HepG2 (cell line): ENCODE measurements around the gene WWC1. TPM values are rescaled to one million over a fixed set of nuclear protein-coding genes. Genes with fewer than 3 reads are reported as not detected.

Experiments used
- CBX2 ChIP-seq, 2 experiments: fragments of 200-600 bp in 1 of 2; sonication (generic); formaldehyde crosslinking in 1 of 2; IDR thresholded peaks; 2 replicates each; pipeline versions ENCODE4 v1.7.0 to v1.8.1; 2018 to 2022; ENCODE audit warnings: low read depth in 2 of 2, low read length in 1 of 2, mild to moderate bottlenecking in 1 of 2, missing genetic modification reagents in 1 of 2
- DNMT3B ChIP-seq: conservative IDR thresholded peaks from 2 replicates; pipeline ENCODE4 v1.6.1; 2016; ENCODE audit warnings: missing biosample characterization, control low read depth
- FOXA3 ChIP-seq: IDR thresholded peaks from 2 replicates; pipeline ENCODE4 v1.6.1; 2016; ENCODE audit warnings: missing genetic modification reagents, missing compliant biosample characterization
- FOXC1 ChIP-seq: sonication (generic); formaldehyde crosslinking; IDR thresholded peaks from 2 replicates; pipeline ENCODE4 v1.8.0; 2022; ENCODE audit warnings: mild to moderate bottlenecking, missing genetic modification reagents, borderline replicate concordance
- FOXO1 ChIP-seq: sonication (generic); formaldehyde crosslinking; IDR thresholded peaks from 2 replicates; pipeline ENCODE4 v1.4.0; 2020; ENCODE audit warnings: missing genetic modification reagents
- GABPB1 ChIP-seq: IDR thresholded peaks from 2 replicates; pipeline ENCODE4 v1.6.1; 2016; ENCODE audit warnings: mild to moderate bottlenecking, missing genetic modification reagents, moderate library complexity, missing compliant biosample characterization
- GLI4 ChIP-seq: sonication (generic); formaldehyde crosslinking; IDR thresholded peaks from 2 replicates; pipeline ENCODE4 v1.5.1; 2020; ENCODE audit warnings: missing genetic modification reagents, mild to moderate bottlenecking, moderate library complexity, borderline replicate concordance
- HES4 ChIP-seq: sonication (generic); formaldehyde crosslinking; IDR thresholded peaks from 2 replicates; pipeline ENCODE4 v1.9.0; 2021; ENCODE audit warnings: mild to moderate bottlenecking, missing genetic modification reagents, borderline replicate concordance
- KLF9 ChIP-seq: IDR thresholded peaks from 2 replicates; pipeline ENCODE4 v1.6.1; 2016; ENCODE audit warnings: low read depth
- LCORL ChIP-seq, 2 experiments: fragments of 450-650 bp in 1 of 2; sonication (generic) in 1 of 2; formaldehyde crosslinking in 1 of 2; IDR thresholded peaks; 2 replicates each; pipeline versions ENCODE4 v1.5.0 to v1.6.1; 2017 to 2020; ENCODE audit warnings: antibody characterized with exemption in 1 of 2, missing genetic modification reagents in 1 of 2
- MTA1 ChIP-seq: sonication (generic); formaldehyde crosslinking; IDR thresholded peaks from 2 replicates; pipeline ENCODE4 v1.4.0; 2020; ENCODE audit warnings: missing genetic modification reagents, mild to moderate bottlenecking, borderline replicate concordance
- NFE2 ChIP-seq: sonication (generic); formaldehyde crosslinking; IDR thresholded peaks from 2 replicates; pipeline ENCODE4 v1.4.0; 2020; ENCODE audit warnings: missing genetic modification reagents
- POLR2A ChIP-seq, 2 experiments: IDR thresholded peaks; 2 replicates each; pipeline ENCODE4 v1.6.1; 2011; ENCODE audit warnings: low read depth in 2 of 2, low read length in 2 of 2, mild to moderate bottlenecking in 1 of 2, moderate library complexity in 1 of 2; ENCODE audit not compliant: insufficient read depth in 1 of 2
- RAD51 ChIP-seq: fragments of 450-650 bp; IDR thresholded peaks from 2 replicates; pipeline ENCODE4 v1.6.1; 2016; ENCODE audit warnings: borderline replicate concordance
- RFXANK ChIP-seq: IDR thresholded peaks from 2 replicates; pipeline ENCODE4 v1.6.1; 2016
- RNF2 ChIP-seq: fragments of 450-650 bp; conservative IDR thresholded peaks from 2 replicates; pipeline ENCODE4 v1.6.1; 2016; ENCODE audit warnings: low read depth
- SAP130 ChIP-seq: IDR thresholded peaks from 2 replicates; pipeline ENCODE4 v1.6.1; 2016; ENCODE audit warnings: low read depth
- SMARCC2 ChIP-seq: fragments of 450-650 bp; IDR thresholded peaks from 2 replicates; pipeline ENCODE4 v1.6.1; 2017; ENCODE audit warnings: antibody characterized with exemption, mild to moderate bottlenecking
- SP140L ChIP-seq: sonication (generic); formaldehyde crosslinking; IDR thresholded peaks from 2 replicates; pipeline ENCODE4 v1.4.0; 2020; ENCODE audit warnings: missing genetic modification reagents, borderline replicate concordance
- TARDBP ChIP-seq: sonication (generic); formaldehyde crosslinking; IDR thresholded peaks from 2 replicates; pipeline ENCODE4 v1.8.0; 2022; ENCODE audit warnings: mild to moderate bottlenecking, missing genetic modification reagents
- THAP11 ChIP-seq: IDR thresholded peaks from 2 replicates; pipeline ENCODE4 v1.6.1; 2016; ENCODE audit warnings: missing biosample characterization, missing genetic modification reagents
- YEATS4 ChIP-seq: sonication (generic); formaldehyde crosslinking; IDR thresholded peaks from 2 replicates; pipeline ENCODE4 v1.4.0; 2020; ENCODE audit warnings: missing genetic modification reagents, borderline replicate concordance
- ZMYM4 ChIP-seq: sonication (generic); formaldehyde crosslinking; IDR thresholded peaks from 2 replicates; pipeline ENCODE4 v1.8.1; 2023; ENCODE audit warnings: mild to moderate bottlenecking, missing genetic modification reagents
- ZNF317 ChIP-seq: sonication (generic); formaldehyde crosslinking; IDR thresholded peaks from 2 replicates; pipeline ENCODE4 v1.5.0; 2020; ENCODE audit warnings: mild to moderate bottlenecking, missing genetic modification reagents
- ZNF34 ChIP-seq: sonication (generic); formaldehyde crosslinking; IDR thresholded peaks from 2 replicates; pipeline ENCODE4 v1.4.0; 2020; ENCODE audit warnings: mild to moderate bottlenecking, missing genetic modification reagents, borderline replicate concordance
- ZNF570 ChIP-seq: sonication (generic); formaldehyde crosslinking; IDR thresholded peaks from 2 replicates; pipeline ENCODE4 v1.4.0; 2020; ENCODE audit warnings: mild to moderate bottlenecking, missing genetic modification reagents, borderline replicate concordance
- ZNF883 ChIP-seq: sonication (generic); formaldehyde crosslinking; IDR thresholded peaks from 2 replicates; pipeline ENCODE4 v1.5.1; 2020; ENCODE audit warnings: mild to moderate bottlenecking, missing genetic modification reagents; ENCODE audit errors: not compliant biosample characterization
- polyA plus RNA-seq, 8 experiments: library from polyadenylated mRNA; depleted of rRNA in 3 of 8; stranded (reverse) in 7 of 8; unstranded in 1 of 8; fragments of >200 nt; fragmentation: Illumina TruSeq in 4 of 8; extraction: Trizol in 4 of 8; gene quantifications; 2 replicates each; pipeline versions ENCODE4 v1.2.1 to v1.2.3, GENCODE V29; 2011 to 2016; ENCODE audit warnings: low read depth in 4 of 8, missing spikeins in 1 of 8, mixed read lengths in 1 of 8; ENCODE audit not compliant: insufficient read depth in 1 of 8
- total RNA-seq, 5 experiments: library from RNA; depleted of rRNA; stranded (reverse); fragments of >200 nt; fragmentation: Illumina TruSeq; extraction: Trizol; gene quantifications; 2 replicates each; pipeline ENCODE4 v1.2.3, GENCODE V29; 2016; ENCODE audit warnings: low read depth in 1 of 5
- TF ChIP-seq, protein P1 (sequence below): IDR thresholded peaks from 2 replicates; pipeline ENCODE4 v1.6.1; 2018; ENCODE audit warnings: missing genetic modification reagents, mild to moderate bottlenecking, missing compliant biosample characterization
- TF ChIP-seq, protein P2 (sequence below): sonication (generic); formaldehyde crosslinking; IDR thresholded peaks from 2 replicates; pipeline ENCODE4 v1.4.0; 2020; ENCODE audit warnings: missing genetic modification reagents
- TF ChIP-seq, protein P3 (sequence below): conservative IDR thresholded peaks from 2 replicates; pipeline ENCODE4 v1.6.1; 2018; ENCODE audit warnings: missing genetic modification reagents

WWC1 gene
- total and polyA plus RNA-seq, 2 of the 13 experiments (the other 11 are each of a cell fraction or from before 2014, with no cell fraction given), result 8.3 to 17.9 TPM

DNA sequence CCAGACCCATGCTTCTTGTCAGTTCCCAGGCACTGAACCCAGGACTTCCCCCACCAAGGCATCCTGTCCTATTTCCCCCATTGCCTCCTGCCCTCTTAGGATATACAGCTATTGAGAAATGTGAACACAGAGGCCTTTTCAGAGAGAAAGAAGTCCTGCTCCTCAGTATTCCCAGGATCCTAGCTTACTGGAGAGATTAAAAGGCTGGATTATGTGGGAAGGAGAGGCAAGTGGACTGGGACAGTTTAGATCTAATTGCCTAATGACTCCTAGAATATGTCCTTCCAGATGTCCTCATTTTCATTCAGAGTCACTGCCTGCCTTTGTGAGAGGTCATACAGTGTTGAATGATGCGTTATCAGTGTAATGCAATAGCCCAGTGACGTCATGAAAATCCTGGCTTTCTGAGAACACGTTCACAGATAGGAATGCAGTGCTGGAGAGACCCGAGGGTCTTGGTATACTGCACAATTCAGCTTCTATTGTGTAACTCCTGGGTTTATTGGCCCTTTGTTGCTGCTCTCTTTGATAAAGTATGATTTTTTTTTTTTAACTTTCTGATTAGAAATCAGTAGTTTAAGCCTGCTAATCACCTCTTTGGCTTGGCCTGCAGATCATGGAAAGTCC is 26.2 kb downstream of the WWC1 start (continued):
- TF ChIP-seq ZNF570 (CRISPR knock-in tag) (no peak), RFXANK (CRISPR knock-in tag) (no peak), GABPB1 (CRISPR knock-in tag) (no peak), RNF2 (no peak), LCORL (IDR thresholded peaks at IDR 0.05) (no peak), LCORL (CRISPR knock-in tag; IDR thresholded peaks at IDR 0.05) (no peak), HES4 (CRISPR knock-in tag) (no peak), FOXA3 (CRISPR knock-in tag) (0 out of 2 replicates have a peak, but pooled peaks have one; percentile 35), FOXO1 (CRISPR knock-in tag) (no peak), SMARCC2 (no peak), RAD51 (no peak), FOXC1 (CRISPR knock-in tag) (no peak), ZMYM4 (CRISPR knock-in tag) (no peak), ZNF34 (no peak), MTA1 (no peak), YEATS4 (no peak), TARDBP (CRISPR knock-in tag) (no peak), GLI4 (CRISPR knock-in tag) (no peak), KLF9 (CRISPR knock-in tag) (no peak), CBX2 (IDR thresholded peaks at IDR 0.05; ENCODE audit: low read depth, low read length) (no peak), CBX2 (CRISPR knock-in tag; IDR thresholded peaks at IDR 0.05; ENCODE audit: low read depth) (no peak), SAP130 (CRISPR knock-in tag) (peak; percentile 29; the same call in 1 of the 2 replicates), SP140L (CRISPR knock-in tag) (no peak), NFE2 (no peak), DNMT3B (CRISPR knock-in tag) (no peak), ZNF883 (CRISPR knock-in tag) (no peak), ZNF317 (CRISPR knock-in tag) (no peak), THAP11 (CRISPR knock-in tag) (no peak), POLR2A (IDR thresholded peaks at IDR 0.05; ENCODE audit: insufficient read depth in 1 of 2, low read depth in 2 of 2, low read length in 2 of 2) (no peak)
- TF ChIP-seq, protein P1, sequence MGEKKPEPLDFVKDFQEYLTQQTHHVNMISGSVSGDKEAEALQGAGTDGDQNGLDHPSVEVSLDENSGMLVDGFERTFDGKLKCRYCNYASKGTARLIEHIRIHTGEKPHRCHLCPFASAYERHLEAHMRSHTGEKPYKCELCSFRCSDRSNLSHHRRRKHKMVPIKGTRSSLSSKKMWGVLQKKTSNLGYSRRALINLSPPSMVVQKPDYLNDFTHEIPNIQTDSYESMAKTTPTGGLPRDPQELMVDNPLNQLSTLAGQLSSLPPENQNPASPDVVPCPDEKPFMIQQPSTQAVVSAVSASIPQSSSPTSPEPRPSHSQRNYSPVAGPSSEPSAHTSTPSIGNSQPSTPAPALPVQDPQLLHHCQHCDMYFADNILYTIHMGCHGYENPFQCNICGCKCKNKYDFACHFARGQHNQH, result no peak
- TF ChIP-seq, protein P2, sequence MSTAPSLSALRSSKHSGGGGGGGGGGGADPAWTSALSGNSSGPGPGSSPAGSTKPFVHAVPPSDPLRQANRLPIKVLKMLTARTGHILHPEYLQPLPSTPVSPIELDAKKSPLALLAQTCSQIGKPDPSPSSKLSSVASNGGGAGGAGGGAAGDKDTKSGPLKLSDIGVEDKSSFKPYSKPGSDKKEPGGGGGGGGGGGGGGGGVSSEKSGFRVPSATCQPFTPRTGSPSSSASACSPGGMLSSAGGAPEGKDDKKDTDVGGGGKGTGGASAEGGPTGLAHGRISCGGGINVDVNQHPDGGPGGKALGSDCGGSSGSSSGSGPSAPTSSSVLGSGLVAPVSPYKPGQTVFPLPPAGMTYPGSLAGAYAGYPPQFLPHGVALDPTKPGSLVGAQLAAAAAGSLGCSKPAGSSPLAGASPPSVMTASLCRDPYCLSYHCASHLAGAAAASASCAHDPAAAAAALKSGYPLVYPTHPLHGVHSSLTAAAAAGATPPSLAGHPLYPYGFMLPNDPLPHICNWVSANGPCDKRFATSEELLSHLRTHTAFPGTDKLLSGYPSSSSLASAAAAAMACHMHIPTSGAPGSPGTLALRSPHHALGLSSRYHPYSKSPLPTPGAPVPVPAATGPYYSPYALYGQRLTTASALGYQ (CRISPR knock-in tag), result no peak
- TF ChIP-seq, protein P3, sequence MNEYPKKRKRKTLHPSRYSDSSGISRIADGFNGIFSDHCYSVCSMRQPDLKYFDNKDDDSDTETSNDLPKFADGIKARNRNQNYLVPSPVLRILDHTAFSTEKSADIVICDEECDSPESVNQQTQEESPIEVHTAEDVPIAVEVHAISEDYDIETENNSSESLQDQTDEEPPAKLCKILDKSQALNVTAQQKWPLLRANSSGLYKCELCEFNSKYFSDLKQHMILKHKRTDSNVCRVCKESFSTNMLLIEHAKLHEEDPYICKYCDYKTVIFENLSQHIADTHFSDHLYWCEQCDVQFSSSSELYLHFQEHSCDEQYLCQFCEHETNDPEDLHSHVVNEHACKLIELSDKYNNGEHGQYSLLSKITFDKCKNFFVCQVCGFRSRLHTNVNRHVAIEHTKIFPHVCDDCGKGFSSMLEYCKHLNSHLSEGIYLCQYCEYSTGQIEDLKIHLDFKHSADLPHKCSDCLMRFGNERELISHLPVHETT (CRISPR knock-in tag), result no peak
